Measurements from ENCODE around the gene PTPRE. TPM values are rescaled to one million over a fixed set of nuclear protein-coding genes. Genes with fewer than 3 reads are reported as not detected.

Gene PTPRE
- total RNA-seq, 1 experiment from 2014 or later = 3.1 TPM

GRCh38 chr10:127997271-127997670, 90.4 kb downstream of the PTPRE start (continued):
- TF ChIP-seq FOXP1 (CRISPR knock-in tag; IDR thresholded peaks at IDR 0.05; ENCODE audit: borderline replicate concordance) = no peak

GRCh38 chr10:127997937-127998336, 91.0 kb downstream of the PTPRE start:
- POLR2A ChIA-PET = no interaction called here
- ATAC-seq = no peak
- CTCF ChIA-PET = interaction anchor here (1.0 kb wide), 1 partner anchor 71 kb away, joined by 3 read pairs; no protein-coding TSS in a partner anchor
- Mint-ChIP-seq H3K9me3 (no peaks in the 10 kb centered on the region), H3K4me3 (no peak overlapping the region), H3K36me3 (no peaks in the 10 kb centered on the region), H3K27me3 (ENCODE audit: low read depth) (no peaks in the 10 kb centered on the region), H3K27ac (no peak overlapping the region), H3K4me1 (peaks cover 14% of the 10 kb centered on the region)
- DNase-seq (ENCODE audit: low spot score) = no peak
- no peak for TF ChIP-seq MLX (CRISPR knock-in tag; IDR thresholded peaks at IDR 0.05)

GRCh38 chr10:127998501-127999144, 91.7 kb downstream of the PTPRE start:
- TF ChIP-seq FOXK1 (CRISPR knock-in tag; IDR thresholded peaks at IDR 0.05) = no peak
- no peak for TF ChIP-seq ATF3 (CRISPR knock-in tag; conservative IDR thresholded peaks at IDR 0.05)
- no peak for TF ChIP-seq TP53 (CRISPR knock-in tag; IDR thresholded peaks at IDR 0.05)
- TF ChIP-seq JAZF1 (CRISPR knock-in tag; IDR thresholded peaks at IDR 0.05) = no peak
- TF ChIP-seq ZNF232 (CRISPR knock-in tag; IDR thresholded peaks at IDR 0.05) = no peak
- no peak for TF ChIP-seq ELF4 (CRISPR knock-in tag; IDR thresholded peaks at IDR 0.05; ENCODE audit: low read depth)
- no peak for TF ChIP-seq NFYB (CRISPR knock-in tag; conservative IDR thresholded peaks at IDR 0.05; ENCODE audit: low read depth)
- no peak for TF ChIP-seq IRF1 (CRISPR knock-in tag; IDR thresholded peaks at IDR 0.05)
- no peak for TF ChIP-seq E2F1 (CRISPR knock-in tag; IDR thresholded peaks at IDR 0.05)
- no peak for TF ChIP-seq NR3C1 (CRISPR knock-in tag; conservative IDR thresholded peaks at IDR 0.05; ENCODE audit: low read depth)
- TF ChIP-seq ZNF396 (CRISPR knock-in tag; IDR thresholded peaks at IDR 0.05; ENCODE audit: borderline replicate concordance) = no peak
- no peak for TF ChIP-seq MLX (CRISPR knock-in tag; IDR thresholded peaks at IDR 0.05)
- TF ChIP-seq ZNF138 (CRISPR knock-in tag; conservative IDR thresholded peaks at IDR 0.05) = no peak
- no peak for TF ChIP-seq SMAD3 (CRISPR knock-in tag; IDR thresholded peaks at IDR 0.05; ENCODE audit: borderline replicate concordance)
- no peak overlapping the region for H3K27ac Mint-ChIP-seq
- H3K36me3 Mint-ChIP-seq = no peaks in the 10 kb centered on the region
- H3K27me3 Mint-ChIP-seq (ENCODE audit: low read depth) = no peaks in the 10 kb centered on the region
- ChIA-PET CTCF (interaction anchor here (1.0 kb wide), 1 partner anchor 70 kb away, joined by 3 read pairs; no protein-coding TSS in a partner anchor), POLR2A (no interaction called here)
- no peaks in the 10 kb centered on the region for H3K9me3 Mint-ChIP-seq
- DNase-seq (ENCODE audit: low spot score) = no peak
- H3K4me3 Mint-ChIP-seq = no peak overlapping the region
- H3K4me1 Mint-ChIP-seq = peaks cover 10% of the 10 kb centered on the region
- ATAC-seq = no peak

GRCh38 chr10:127999297-128000129, 92.6 kb downstream of the PTPRE start:
- no peak for DNase-seq (ENCODE audit: low spot score)
- TF ChIP-seq ZNF263 (CRISPR knock-in tag; IDR thresholded peaks at IDR 0.05; ENCODE audit: low read depth) (no peak), CREB1 (CRISPR knock-in tag; IDR thresholded peaks at IDR 0.05) (no peak), IRF1 (CRISPR knock-in tag; IDR thresholded peaks at IDR 0.05) (no peak), ZNF317 (CRISPR knock-in tag; IDR thresholded peaks at IDR 0.05; ENCODE audit: borderline replicate concordance, low read depth) (no peak)
- H3K9me3 Mint-ChIP-seq = no peaks in the 10 kb centered on the region
- ChIA-PET POLR2A (no interaction called here), CTCF (interaction anchor here (0.8 to 2.0 kb wide), 2 partner anchors 12 to 70 kb away, joined by 3 to 7 read pairs; no protein-coding TSS in a partner anchor)
- H3K27ac Mint-ChIP-seq = no peak overlapping the region
- ATAC-seq = no peak
- H3K27me3 Mint-ChIP-seq (ENCODE audit: low read depth) = no peaks in the 10 kb centered on the region
- H3K36me3 Mint-ChIP-seq = no peaks in the 10 kb centered on the region
- no peak overlapping the region for H3K4me3 Mint-ChIP-seq
- peaks cover 7% of the 10 kb centered on the region for H3K4me1 Mint-ChIP-seq
